PC-3 (cell line): Measurements from ENCODE around the gene BACE2. TPM values are rescaled to one million over a fixed set of nuclear protein-coding genes. Genes with fewer than 3 reads are reported as not detected.

Experiments
- ATAC-seq: fragments of 200-7000 bp; cut with Tn5 transposase; 2 replicates; pipeline ENCODE4 v1.9.1; 2020; ENCODE audit warnings: mild to moderate bottlenecking, moderate library complexity
- BruUV-seq: library from RNA; stranded (reverse); fragments of 400-500 nt; replicated peaks from 2 replicates; lab custom pipeline; 2021; lab: Mats Ljungman, UMichigan
- CTCF ChIA-PET: fragments of 300-600 bp; sonication (Branson Sonifier 250); formaldehyde crosslinking; loops from one replicate; lab custom pipeline; 2022; ENCODE audit warnings: antibody characterized with exemption; lab: Charles Lee
- POLR2A ChIA-PET: fragments of 300-600 bp; sonication (Branson Sonifier 250); formaldehyde crosslinking; loops from one replicate; lab custom pipeline; 2022; ENCODE audit warnings: antibody characterized with exemption; ENCODE audit not compliant: unreplicated experiment; lab: Charles Lee
- DNase-seq: peaks from one replicate; pipeline ENCODE4 v3.0.0-alpha.2; 2015
- H2AFZ ChIP-seq: fragments of 300-600 bp; sonication (generic); 2 replicates; pipeline ENCODE4 v1.6.0; 2016; ENCODE audit warnings: antibody characterized with exemption, low read length
- H3F3A ChIP-seq: fragments of 300-600 bp; sonication (generic); one replicate; pipeline ENCODE4 v1.6.0; 2017; ENCODE audit warnings: antibody characterized with exemption, low read length, control low read depth, mild to moderate bottlenecking; ENCODE audit not compliant: unreplicated experiment
- H3K27ac ChIP-seq: fragments of 300-600 bp; sonication (generic); 2 replicates; pipeline ENCODE4 v1.5.1; 2016; ENCODE audit warnings: mild to moderate bottlenecking, low read length
- H3K27me3 ChIP-seq: fragments of 300-600 bp; sonication (generic); 2 replicates; pipeline ENCODE4 v1.6.1; 2016; ENCODE audit warnings: low read length, mixed read lengths
- H3K36me3 ChIP-seq: fragments of 300-600 bp; sonication (generic); 2 replicates; pipeline ENCODE4 v1.6.1; 2016; ENCODE audit warnings: low read depth, mixed run types, low read length, mixed read lengths
- H3K4me1 ChIP-seq: fragments of 300-600 bp; sonication (generic); 2 replicates; pipeline ENCODE4 v1.5.1; 2016; ENCODE audit warnings: low read length; ENCODE audit not compliant: insufficient read depth
- H3K4me2 ChIP-seq: fragments of 300-600 bp; sonication (generic); 2 replicates; pipeline ENCODE4 v1.6.0; 2016; ENCODE audit warnings: low read length
- H3K4me3 ChIP-seq: fragments of 300-600 bp; sonication (generic); 2 replicates; pipeline ENCODE4 v1.5.1; 2016; ENCODE audit warnings: mild to moderate bottlenecking, low read length, mixed read lengths
- H3K79me2 ChIP-seq: fragments of 300-600 bp; sonication (generic); 2 replicates; pipeline ENCODE4 v1.6.1; 2017; ENCODE audit warnings: low read length, mixed read lengths
- H3K9ac ChIP-seq: fragments of 300-600 bp; sonication (generic); 2 replicates; pipeline ENCODE4 v1.6.0; 2016; ENCODE audit warnings: mild to moderate bottlenecking, low read length
- H3K9me2 ChIP-seq: fragments of 300-600 bp; sonication (generic); replicated peaks from 2 replicates; pipeline ENCODE4 v1.6.1; 2016; ENCODE audit warnings: mixed run types, low read length, mixed read lengths
- H3K9me3 ChIP-seq: fragments of 300-600 bp; sonication (generic); 2 replicates; pipeline ENCODE4 v1.6.1; 2016; ENCODE audit warnings: low read length, mixed read lengths
- H4K20me1 ChIP-seq: fragments of 300-600 bp; sonication (generic); 2 replicates; pipeline ENCODE4 v1.6.1; 2016; ENCODE audit warnings: low read length, mixed read lengths
- CTCF ChIP-seq: fragments of 300-600 bp; sonication (generic); conservative IDR thresholded peaks from 2 replicates; pipeline ENCODE4 v1.5.1; 2017; ENCODE audit warnings: antibody characterized with exemption, low read depth, mild to moderate bottlenecking, low read length
- EZH2 ChIP-seq: fragments of 300-600 bp; sonication (generic); IDR thresholded peaks from one replicate; pipeline ENCODE4 v1.6.1; 2017; ENCODE audit warnings: antibody characterized with exemption, mild to moderate bottlenecking, low read length; ENCODE audit not compliant: unreplicated experiment
- EZH2phosphoT487 ChIP-seq: fragments of 300-600 bp; sonication (generic); IDR thresholded peaks from 2 replicates; pipeline ENCODE4 v1.6.1; 2018; ENCODE audit warnings: mild to moderate bottlenecking, antibody characterized with exemption, low read length, borderline replicate concordance
- intact Hi-C: fragments of 100-400 bp; cut with micrococcal nuclease; formaldehyde crosslinking; loops from 2 replicates; pipeline ENCODE4 v1.9.0; 2023
- total RNA-seq: library from RNA; depleted of rRNA; stranded (reverse); fragments of >200 nt; gene quantifications from 2 replicates; pipeline ENCODE4 v1.2.3, GENCODE V29; 2014

BACE2 gene
- total RNA-seq, 1 experiment from 2014 or later: 89.2 TPM

DNA sequence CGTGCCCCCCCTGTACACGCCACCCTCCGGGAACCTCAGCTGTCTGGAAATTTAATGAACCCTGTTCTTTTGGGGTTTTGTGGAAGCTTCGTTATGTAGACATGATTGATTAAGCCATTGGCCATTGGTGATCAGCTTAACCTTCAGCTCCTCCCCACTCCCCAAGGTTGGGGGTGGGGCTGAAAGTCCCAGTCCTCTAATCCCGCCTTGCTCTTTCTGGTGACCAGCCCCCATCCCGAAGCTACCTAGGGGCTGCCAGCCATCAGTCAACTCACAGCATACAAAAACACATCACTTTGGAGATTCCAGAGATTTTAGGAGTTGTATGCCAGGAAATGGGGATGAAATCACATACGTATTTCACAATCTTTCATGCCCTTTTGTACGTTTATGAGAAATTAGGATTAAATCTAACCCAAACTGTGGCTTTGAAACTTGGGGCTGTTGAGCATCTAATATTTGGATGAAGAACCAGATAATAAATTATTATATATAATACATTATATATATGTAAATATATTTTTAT, 52.3 kb downstream of the BACE2 start:
- Histone ChIP-seq H3K4me1 (peaks cover 15% of the 10 kb centered on the region), H3K79me2 (peaks cover 18% of the 10 kb centered on the region), H3K9me2 (no peaks in the 10 kb centered on the region), H3K9ac (no peak overlapping the region), H3K9me3 (no peaks in the 10 kb centered on the region), H3K27me3 (no peaks in the 10 kb centered on the region), H3K4me3 (no peak overlapping the region), H3F3A (no peaks in the 10 kb centered on the region), H3K27ac (no peak overlapping the region), H2AFZ (no peak overlapping the region), H4K20me1 (no peaks in the 10 kb centered on the region), H3K36me3 (no peaks in the 10 kb centered on the region), H3K4me2 (0 out of 2 replicates have a peak overlapping the region, but pooled peaks have one; percentile 44)
- ATAC-seq (no peak), DNase-seq (no peak)
- BruUV-seq: no TSS peak
- TF ChIP-seq EZH2 (no peak), EZH2phosphoT487 (no peak), CTCF (no peak)
- intact Hi-C loops: no loop called here
- POLR2A ChIA-PET: no interaction called here
- CTCF ChIA-PET: no interaction called here

- H3K79me2 ChIP-seq: peaks cover 18% of the 10 kb centered on the region
- H3K27me3 ChIP-seq: no peaks in the 10 kb centered on the region
- no peak overlapping the region for H3K4me2 ChIP-seq
- CTCF ChIA-PET: no interaction called here
- intact Hi-C loops: no loop called here
- POLR2A ChIA-PET: no interaction called here
- no peaks in the 10 kb centered on the region for H3K9me2 ChIP-seq
- H3K9ac ChIP-seq: no peak overlapping the region
- no peaks in the 10 kb centered on the region for H3K9me3 ChIP-seq
- no TSS peak for BruUV-seq
- H3K4me3 ChIP-seq: no peak overlapping the region
- H2AFZ ChIP-seq: no peak overlapping the region
- H3K4me1 ChIP-seq: peaks cover 15% of the 10 kb centered on the region
- H3K27ac ChIP-seq: no peak overlapping the region
- DNase-seq (no peak), ATAC-seq (no peak)
- no peaks in the 10 kb centered on the region for H3F3A ChIP-seq
- no peaks in the 10 kb centered on the region for H3K36me3 ChIP-seq
- TF ChIP-seq EZH2phosphoT487 (no peak), EZH2 (no peak), CTCF (no peak)
- H4K20me1 ChIP-seq: no peaks in the 10 kb centered on the region
Observed at GRCh38 chr21:41222247-41223068, 54.5 kb downstream of the BACE2 start.

GRCh38 chr21:41226853-41227252, 58.9 kb downstream of the BACE2 start:
- Histone ChIP-seq H3K27ac (no peak overlapping the region), H3K27me3 (no peaks in the 10 kb centered on the region), H3F3A (no peaks in the 10 kb centered on the region), H3K4me2 (no peak overlapping the region), H3K4me3 (no peak overlapping the region), H3K9me2 (no peaks in the 10 kb centered on the region), H2AFZ (no peak overlapping the region), H3K36me3 (peaks cover 6% of the 10 kb centered on the region; the same call in 1 of the 2 replicates), H4K20me1 (no peaks in the 10 kb centered on the region), H3K79me2 (0 out of 2 replicates have a peak, but pooled peaks cover 8% of the 10 kb centered on the region), H3K4me1 (no peaks in the 10 kb centered on the region), H3K9ac (no peak overlapping the region), H3K9me3 (no peaks in the 10 kb centered on the region)
- no TSS peak for BruUV-seq
- ChIA-PET POLR2A (no interaction called here), CTCF (no interaction called here)
- TF ChIP-seq CTCF (no peak), EZH2phosphoT487 (no peak), EZH2 (no peak)
- intact Hi-C loops: no loop called here
- ATAC-seq (no peak), DNase-seq (no peak)
